Left forelimb (tissue), 1 donor: ENCODE data around the gene TLX2.

Source experiments
- DNase-seq: peaks from one replicate; pipeline ENCODE4 v3.0.0-alpha.2; 2018; ENCODE audit warnings: low spot score

Gene TLX2

DNA sequence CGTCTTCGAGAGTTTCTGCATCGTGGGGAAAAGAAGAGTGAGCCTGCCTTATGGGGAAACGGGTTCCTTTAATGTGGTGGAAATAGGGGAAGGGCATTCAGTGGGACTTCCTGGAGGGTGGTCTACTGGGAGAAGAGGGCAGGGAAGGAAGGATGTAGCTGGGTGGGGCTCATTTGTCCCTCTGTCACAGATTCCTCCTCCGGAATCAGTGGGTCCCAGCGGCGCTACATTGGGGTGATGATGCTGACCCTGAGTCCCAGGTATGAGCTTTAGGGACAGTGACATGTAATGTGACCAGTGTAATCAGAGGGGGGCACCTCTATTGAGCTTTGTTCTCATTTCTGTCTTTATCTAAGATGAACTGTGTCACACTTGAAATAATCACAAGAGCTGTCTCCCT lies 17.4 kb downstream of the TLX2 start:
- DNase-seq: no peak

GRCh38 chr2:74532222-74532621 lies 18.0 kb downstream of the TLX2 start:
- no peak for DNase-seq

DNA sequence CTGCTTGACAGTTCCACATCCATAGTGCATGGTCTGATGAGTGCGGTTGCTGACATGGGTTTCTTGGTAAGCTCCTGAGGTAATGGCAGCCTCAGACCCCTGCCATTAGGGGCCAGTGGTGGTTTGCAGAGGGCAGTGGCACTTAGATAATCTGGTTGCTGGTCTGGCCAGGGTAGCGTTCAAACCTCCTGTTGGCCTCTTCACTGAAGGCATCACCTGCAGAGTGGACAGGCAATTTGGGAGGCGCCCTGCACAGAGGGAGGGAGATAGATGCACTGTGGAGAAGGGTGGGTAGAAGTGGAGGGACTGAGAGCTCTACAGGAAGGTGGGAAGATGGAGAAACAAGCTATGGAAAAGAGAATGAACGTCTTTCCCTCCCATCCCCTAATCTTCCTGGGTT lies 19.2 kb downstream of the TLX2 start:
- DNase-seq: no peak

GRCh38 chr2:74534411-74534810 lies 20.2 kb downstream of the TLX2 start:
- no peak for DNase-seq

GRCh38 chr2:74535440-74535965 lies 21.3 kb downstream of the TLX2 start:
- no peak for DNase-seq

DNA sequence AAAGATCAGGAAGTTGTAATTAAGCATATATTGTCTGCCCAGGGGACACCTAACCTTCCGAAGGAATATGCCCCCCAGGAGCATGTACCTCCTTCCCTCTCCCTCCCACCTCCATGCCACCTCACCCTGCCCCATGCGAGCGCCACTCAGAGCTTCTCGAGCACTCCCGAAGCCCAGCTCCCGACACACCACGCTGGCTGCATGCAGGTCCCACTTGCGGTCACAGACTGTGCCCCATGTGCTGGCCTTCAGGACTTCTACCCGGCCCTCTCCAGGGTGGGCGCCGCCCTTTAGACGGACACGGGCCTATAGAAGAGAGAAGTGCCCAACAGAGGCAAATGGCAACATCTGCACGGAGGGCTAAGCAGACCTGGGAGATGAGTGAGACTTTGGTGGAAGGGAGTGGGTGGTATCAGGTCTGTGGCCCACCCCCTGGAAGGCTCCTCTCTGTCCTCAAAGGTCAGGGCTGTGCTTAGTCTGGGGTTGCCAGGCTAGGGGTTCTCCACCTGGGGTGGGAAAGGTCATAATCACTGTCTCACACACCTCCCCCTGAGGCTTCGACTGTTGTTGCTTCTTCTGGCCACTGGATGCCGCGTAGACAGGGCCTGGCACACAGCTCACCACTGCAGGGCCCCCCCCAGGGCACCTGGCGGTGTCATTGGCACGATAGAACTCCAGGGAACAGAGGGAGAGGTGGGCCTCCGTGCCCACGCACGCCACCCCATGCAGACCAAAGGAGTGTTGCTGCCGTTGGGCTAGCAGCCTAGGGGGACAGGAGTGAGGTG lies 22.1 kb downstream of the TLX2 start:
- DNase-seq: no peak

GRCh38 chr2:74537140-74537539 lies 22.9 kb downstream of the TLX2 start:
- DNase-seq: no peak

DNA sequence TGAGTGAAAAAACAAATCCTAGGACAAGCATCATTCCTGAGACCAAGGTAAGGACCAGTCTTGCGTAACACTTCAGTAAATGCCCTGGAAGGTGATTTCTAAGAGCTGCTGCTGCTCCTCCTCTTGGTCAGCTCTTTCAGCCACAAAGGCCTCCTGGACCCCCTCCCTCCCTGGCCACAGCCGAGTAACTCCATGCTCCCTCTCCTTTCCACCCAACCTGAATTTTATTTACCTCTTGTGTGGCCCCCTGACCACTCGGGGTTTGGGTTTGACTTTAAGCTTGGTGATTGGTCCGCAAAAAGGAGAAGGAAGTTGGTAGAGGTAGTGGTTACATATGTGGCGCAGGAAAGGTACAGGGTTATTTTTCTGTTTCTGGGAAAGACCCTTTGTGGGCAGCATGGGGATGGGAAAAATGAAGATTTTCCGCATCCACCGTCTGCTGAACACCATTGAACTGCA lies 24.7 kb downstream of the TLX2 start:
- no peak for DNase-seq

- no peak for DNase-seq
Observed at GRCh38 chr2:74540291-74540690, 26.0 kb downstream of the TLX2 start.

DNA sequence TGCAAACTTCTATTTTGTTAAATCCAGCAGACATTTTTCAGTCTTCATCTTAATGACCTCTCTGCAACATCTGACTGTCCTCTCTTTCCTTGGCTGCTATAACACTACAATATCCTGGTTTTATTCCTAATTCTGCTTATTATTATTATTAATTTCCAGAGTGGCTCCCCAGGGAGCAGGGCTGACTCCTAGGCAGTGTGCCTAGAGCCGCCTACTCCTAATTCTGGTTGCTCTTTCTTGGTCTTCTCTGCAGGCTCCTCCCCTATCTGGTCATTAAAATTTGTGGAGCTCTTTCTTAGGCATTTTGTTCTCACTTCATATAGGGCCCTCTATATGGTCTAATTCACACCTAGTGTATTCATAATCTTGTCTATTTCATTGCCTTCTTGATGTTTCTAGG lies 28.7 kb downstream of the TLX2 start:
- DNase-seq: no peak

GRCh38 chr2:74544634-74545033 lies 30.4 kb downstream of the TLX2 start:
- DNase-seq: no peak

DNA sequence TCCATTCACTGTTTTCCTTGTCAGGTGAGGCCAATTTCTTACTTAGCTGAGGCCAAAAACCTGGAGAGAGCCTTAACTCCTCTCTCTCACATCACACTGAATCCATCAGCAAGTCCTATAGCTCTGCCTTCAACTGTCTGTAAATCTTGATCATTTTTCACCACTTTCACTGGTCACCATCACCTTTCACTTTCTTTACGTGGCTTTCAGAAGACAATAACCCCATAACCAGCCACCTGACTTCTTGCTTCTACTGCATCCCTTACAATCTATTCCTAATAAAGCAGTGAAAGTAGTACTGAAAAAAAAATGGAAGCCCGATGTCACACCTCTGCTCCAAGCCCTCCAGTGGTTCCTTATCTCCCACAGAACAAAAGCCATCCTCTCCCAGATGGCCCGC lies 31.8 kb downstream of the TLX2 start:
- DNase-seq: no peak

GRCh38 chr2:74548285-74548899 lies 34.1 kb downstream of the TLX2 start:
- DNase-seq: no peak

DNA sequence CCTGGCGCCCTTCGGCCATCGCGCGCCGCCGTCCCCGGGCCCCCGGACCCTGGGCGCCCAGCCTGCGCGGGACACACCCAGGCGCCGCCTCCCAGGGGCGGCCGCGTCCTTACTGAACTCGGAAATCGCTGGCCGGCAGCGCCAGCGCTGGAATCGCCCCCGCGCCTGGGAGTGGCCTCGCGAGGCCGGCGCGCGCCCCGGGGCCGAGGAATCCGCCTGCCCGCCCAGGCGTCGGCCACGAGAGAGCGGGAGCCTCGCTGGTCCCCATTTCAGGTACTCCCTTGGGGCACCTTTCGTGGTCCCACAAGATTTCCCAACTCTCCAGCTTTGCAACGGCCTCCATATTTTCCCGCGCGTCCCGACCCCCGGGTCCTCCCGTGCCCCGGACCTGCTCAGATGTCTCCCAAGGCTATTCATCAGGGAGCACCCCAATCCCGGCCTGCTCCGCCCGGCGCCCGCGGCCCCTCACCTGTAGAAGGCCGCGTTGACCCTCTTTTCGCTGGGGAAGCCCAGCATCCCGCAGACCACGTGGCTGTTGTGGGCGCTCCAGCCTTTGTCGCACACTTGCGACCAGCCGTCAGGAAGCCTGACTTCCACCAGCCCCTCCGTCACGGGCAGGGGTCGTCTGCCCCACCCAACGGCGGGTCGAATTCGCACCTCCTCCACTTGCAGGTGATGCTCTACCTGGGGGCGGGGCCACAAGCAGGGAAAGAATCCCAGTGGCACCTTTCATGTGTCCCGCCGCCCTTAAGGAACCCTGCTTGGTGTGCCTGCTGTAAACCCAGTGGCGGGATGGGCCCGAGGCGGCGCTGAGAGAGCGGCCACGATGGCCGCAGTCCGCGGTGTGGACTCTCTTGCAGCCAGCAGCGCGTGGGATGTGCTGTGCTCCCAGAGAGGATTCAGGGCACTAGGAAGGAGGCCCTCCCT lies 34.9 kb downstream of the TLX2 start:
- peak; percentile 80 for DNase-seq

- DNase-seq: no peak
Observed at GRCh38 chr2:74550231-74550630, 36.0 kb downstream of the TLX2 start.

DNA sequence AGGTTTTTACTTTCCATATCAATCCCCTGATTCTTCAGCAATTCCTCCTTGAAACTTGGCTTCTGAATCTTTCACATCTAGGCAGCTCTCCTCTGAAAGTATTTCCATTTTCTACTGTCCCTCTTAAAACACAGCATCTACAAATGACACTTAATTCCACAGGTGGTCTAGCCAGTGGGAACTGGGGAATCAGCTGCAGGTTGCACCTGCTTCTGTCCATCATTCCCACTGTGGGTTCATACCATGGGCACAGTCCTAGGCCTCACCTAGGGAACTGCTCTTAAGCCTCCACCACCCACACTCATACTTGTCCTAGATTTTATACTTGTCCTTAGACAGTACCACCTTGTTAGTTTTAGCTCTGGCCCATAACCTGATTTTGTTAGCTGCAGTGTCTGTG lies 37.3 kb downstream of the TLX2 start:
- no peak for DNase-seq

- DNase-seq: no peak
Observed at GRCh38 chr2:74551942-74552913, 38.0 kb downstream of the TLX2 start.

DNA sequence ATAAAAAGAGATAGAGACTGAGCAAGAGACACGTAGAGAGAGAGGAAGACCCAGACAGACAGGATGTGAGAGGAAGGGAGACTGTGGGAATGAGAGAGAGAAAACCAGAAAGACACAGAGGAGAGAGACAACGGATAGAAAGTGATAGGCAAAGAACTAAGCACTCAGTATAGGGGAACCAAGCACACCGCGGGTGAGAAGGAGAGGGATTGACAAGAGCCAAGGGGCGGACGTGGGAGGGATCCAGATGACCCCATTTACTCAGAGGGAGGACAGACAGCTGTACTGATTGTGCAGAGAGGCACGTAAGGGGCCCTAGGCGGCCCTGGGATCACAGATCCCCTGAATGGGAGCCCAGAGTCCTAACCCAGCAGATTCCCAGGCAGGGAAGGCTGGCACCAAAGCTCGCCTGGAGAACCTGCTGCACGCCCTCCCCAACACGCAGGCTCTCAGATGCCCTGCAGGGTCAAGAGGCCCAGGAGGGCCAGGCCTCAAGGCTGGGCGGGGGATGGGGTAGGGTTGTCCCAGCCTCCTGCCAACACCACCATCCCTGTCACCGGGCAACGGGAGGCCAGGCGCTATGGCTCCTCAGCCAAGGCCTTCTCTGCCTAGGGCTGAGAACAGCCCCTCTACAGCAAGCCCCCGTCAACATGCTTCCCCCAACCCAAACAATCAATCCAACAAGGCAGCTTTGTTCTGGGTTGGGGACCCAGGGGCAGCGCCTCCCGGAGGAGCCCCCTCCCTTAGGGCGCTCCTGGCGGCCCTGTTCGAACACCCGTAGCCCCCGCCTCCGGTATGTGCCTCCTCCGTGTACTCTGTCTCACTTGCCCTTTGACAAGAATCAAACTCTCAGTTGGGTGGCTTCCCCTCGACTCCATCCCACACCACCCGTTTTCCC lies 38.9 kb downstream of the TLX2 start:
- DNase-seq: no peak

DNA sequence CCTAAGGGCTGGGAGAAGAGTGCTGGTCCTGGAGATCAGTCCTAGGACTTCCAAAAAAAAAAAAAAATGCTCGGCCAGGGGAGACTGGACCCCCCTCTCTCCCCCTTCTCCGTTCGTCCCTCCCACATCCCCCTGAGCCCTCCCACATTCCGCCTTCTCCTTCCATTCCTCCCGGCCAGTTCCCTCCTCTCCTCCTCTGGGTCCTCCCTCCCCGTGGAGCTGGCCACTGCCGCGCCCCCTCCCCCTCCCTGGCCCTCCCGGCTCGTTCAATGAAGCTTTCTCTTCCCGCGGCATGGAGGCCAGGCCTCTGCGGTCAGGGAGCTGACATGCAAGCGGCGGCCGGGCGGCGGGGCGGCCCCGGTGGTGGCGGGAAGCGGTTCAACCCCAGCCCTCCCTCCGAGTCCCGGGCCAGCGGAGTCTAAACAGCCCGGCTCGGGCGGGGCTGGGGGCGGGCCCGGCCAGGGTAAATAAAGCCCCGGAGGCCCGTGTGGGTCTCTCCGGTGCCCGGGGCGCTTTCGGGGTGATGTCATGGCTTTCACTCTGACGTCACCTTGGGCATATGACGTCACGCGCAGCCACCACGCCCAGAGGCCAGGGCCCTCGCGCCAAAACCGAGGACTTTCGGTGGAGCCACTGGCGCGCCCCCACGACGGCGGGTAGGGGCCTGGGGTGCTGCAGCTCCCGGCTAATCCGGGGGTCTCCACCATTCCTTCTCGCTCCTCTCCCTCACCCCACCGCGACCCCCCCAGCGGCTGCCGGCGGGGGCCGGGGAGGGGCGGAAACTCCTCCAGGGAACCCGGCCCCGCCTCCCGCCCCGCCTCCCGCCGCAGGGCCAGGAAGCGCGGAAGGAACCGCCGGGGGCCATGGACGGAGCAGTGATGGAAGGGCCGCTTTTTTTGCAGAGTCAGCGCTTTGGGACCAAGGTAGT lies 39.9 kb downstream of the TLX2 start, which contains the start of the genes DOK1 and LOXL3:
Gene DOK1 (plus strand): TSS at position 829 of the 928 bp plus-strand sequence. CDS start 35 bp downstream, at position 864.
Gene LOXL3 (minus strand): TSS at position 51 of the 928 bp plus-strand sequence. CDS start 1,308 bp downstream, outside the sequence.
- peak; percentile 90 for DNase-seq
